ENCODE results near the gene MAP4K3. TPM values are rescaled to one million over a fixed set of nuclear protein-coding genes. Genes with fewer than 3 reads are reported as not detected.
"Not testable (repeated sequence)": the region's sequence is repeated elsewhere in the genome, so short reads cannot be mapped to it uniquely, and the experiment has no call there.

MAP4K3 gene
- total and polyA plus RNA-seq, 2 donors from 2014 or later, result 14.9 to 39.5 TPM

DNA sequence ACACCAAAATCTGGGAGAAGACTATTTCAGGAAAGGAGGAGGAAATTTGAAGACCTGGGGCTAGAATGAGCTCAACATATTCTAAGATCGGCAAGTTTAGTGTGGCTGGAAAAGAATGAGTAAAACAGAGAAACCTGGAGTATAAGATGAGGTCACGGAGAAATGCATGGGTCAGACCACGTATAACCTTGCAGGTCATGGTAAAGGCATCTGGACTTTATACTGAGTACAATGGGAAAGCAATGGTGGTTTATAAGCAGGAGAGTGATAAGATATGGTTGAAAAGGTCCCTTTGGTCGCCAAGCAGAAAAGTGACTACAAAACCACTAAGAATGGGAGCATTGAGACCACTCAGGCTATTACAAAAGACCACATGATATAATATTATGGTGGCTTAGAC lies 102.1 kb downstream of the MAP4K3 start:
- no peaks in the 10 kb centered on the region for H3K9me3 ChIP-seq (ENCODE audit: control insufficient read depth in 2 of 3, insufficient read depth in 1 of 3, low read length in 3 of 3)
- no peak overlapping the region for H3K4me3 ChIP-seq (ENCODE audit: low read length in 3 of 3)
- DNase-seq, result no peak
- no peak overlapping the region for H3K27ac ChIP-seq (ENCODE audit: low read depth in 2 of 2, low read length in 2 of 2)
- no peaks in the 10 kb centered on the region for H3K27me3 ChIP-seq (ENCODE audit: control insufficient read depth, insufficient read depth, low read length)
- H3K4me1 ChIP-seq (ENCODE audit: control insufficient read depth in 2 of 3, insufficient read depth in 2 of 3, low read depth in 1 of 3, low read length in 3 of 3), result no peaks in the 10 kb centered on the region
- H3K9ac ChIP-seq (ENCODE audit: low read length in 3 of 3), result no peak overlapping the region
- no peak for FAIRE-seq
- TF ChIP-seq, protein P1, sequence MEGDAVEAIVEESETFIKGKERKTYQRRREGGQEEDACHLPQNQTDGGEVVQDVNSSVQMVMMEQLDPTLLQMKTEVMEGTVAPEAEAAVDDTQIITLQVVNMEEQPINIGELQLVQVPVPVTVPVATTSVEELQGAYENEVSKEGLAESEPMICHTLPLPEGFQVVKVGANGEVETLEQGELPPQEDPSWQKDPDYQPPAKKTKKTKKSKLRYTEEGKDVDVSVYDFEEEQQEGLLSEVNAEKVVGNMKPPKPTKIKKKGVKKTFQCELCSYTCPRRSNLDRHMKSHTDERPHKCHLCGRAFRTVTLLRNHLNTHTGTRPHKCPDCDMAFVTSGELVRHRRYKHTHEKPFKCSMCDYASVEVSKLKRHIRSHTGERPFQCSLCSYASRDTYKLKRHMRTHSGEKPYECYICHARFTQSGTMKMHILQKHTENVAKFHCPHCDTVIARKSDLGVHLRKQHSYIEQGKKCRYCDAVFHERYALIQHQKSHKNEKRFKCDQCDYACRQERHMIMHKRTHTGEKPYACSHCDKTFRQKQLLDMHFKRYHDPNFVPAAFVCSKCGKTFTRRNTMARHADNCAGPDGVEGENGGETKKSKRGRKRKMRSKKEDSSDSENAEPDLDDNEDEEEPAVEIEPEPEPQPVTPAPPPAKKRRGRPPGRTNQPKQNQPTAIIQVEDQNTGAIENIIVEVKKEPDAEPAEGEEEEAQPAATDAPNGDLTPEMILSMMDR (IDR thresholded peaks at IDR 0.05; ENCODE audit: borderline replicate concordance, extremely low read depth, insufficient read depth), result no peak
- H3K36me3 ChIP-seq (ENCODE audit: control insufficient read depth in 2 of 3, insufficient read depth in 3 of 3, low read length in 3 of 3), result peaks cover 0 to 2% (median 0%) of the 10 kb centered on the region in 3 donors
- intact Hi-C loops (cut with DNase I), result no loop called here

DNA sequence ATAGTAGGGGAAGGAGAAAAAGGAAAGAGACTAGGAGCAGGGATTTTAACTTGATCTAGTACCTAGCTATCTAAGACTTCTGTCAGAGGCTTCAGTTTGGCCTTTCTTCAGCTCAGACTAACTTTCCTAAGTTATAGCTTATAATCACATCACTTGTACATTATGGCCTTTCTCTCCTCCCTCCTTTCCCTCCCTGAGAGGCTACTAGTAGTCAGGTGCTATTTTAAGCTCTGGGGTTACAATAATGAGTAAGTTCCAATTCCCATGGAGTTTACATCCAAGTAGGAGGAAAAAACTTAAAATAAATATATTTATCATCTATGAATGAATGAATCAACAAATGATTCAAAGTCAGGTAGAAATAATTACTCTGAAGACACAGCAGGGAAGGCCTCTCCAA lies 102.6 kb downstream of the MAP4K3 start:
- H3K9me3 ChIP-seq (ENCODE audit: control insufficient read depth in 2 of 3, insufficient read depth in 1 of 3, low read length in 3 of 3), result no peaks in the 10 kb centered on the region
- H3K4me1 ChIP-seq (ENCODE audit: control insufficient read depth in 2 of 3, insufficient read depth in 2 of 3, low read depth in 1 of 3, low read length in 3 of 3), result no peaks in the 10 kb centered on the region
- H3K4me3 ChIP-seq (ENCODE audit: low read length in 3 of 3), result no peak overlapping the region
- no peak overlapping the region for H3K9ac ChIP-seq (ENCODE audit: low read length in 3 of 3)
- no peaks in the 10 kb centered on the region for H3K27me3 ChIP-seq (ENCODE audit: control insufficient read depth, insufficient read depth, low read length)
- intact Hi-C loops (cut with DNase I), result no loop called here
- TF ChIP-seq, protein P1 (IDR thresholded peaks at IDR 0.05; ENCODE audit: borderline replicate concordance, extremely low read depth, insufficient read depth), result no peak
- H3K36me3 ChIP-seq (ENCODE audit: control insufficient read depth in 2 of 3, insufficient read depth in 3 of 3, low read length in 3 of 3), result peaks cover 0 to 3% (median 2%) of the 10 kb centered on the region in 3 donors
- H3K27ac ChIP-seq (ENCODE audit: low read depth in 2 of 2, low read length in 2 of 2), result no peak overlapping the region
- DNase-seq (no peak), FAIRE-seq (no peak)

DNA sequence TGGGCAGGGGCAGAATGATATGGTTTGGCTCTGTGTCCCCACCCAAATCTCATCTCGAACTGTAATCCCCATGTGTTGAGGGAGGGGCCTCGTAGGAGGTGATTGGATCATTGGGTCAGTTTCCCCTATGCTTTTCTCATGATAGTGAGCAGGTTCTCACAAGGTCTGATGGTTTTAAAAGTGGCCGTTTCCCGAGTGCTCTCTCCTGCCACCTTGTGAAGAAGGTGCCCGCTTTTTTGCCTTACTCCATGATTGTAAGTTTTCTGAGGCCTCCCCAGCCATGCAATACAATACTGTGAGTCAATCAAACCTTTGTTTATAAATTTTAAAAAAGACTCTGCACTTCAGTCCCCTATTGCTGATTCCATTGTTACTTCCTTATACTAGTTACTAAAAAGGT lies 110.4 kb downstream of the MAP4K3 start:
- intact Hi-C loops (cut with DNase I), result no loop called here
- H3K9ac ChIP-seq (ENCODE audit: low read length in 3 of 3), result no peak overlapping the region
- DNase-seq, result no peak
- no peak overlapping the region for H3K27ac ChIP-seq (ENCODE audit: low read depth in 2 of 2, low read length in 2 of 2)
- H3K4me1 ChIP-seq (ENCODE audit: control insufficient read depth in 2 of 3, insufficient read depth in 2 of 3, low read depth in 1 of 3, low read length in 3 of 3), result no peaks in the 10 kb centered on the region
- H3K4me3 ChIP-seq (ENCODE audit: low read length in 3 of 3), result no peak overlapping the region
- no peak for FAIRE-seq
- H3K27me3 ChIP-seq (ENCODE audit: control insufficient read depth, insufficient read depth, low read length), result no peaks in the 10 kb centered on the region
- H3K36me3 ChIP-seq (ENCODE audit: control insufficient read depth in 2 of 3, insufficient read depth in 3 of 3, low read length in 3 of 3), result peaks cover 4 to 25% (median 7%) of the 10 kb centered on the region in 3 donors
- no peaks in the 10 kb centered on the region for H3K9me3 ChIP-seq (ENCODE audit: control insufficient read depth in 2 of 3, insufficient read depth in 1 of 3, low read length in 3 of 3)
- TF ChIP-seq, protein P1 (IDR thresholded peaks at IDR 0.05; ENCODE audit: borderline replicate concordance, extremely low read depth, insufficient read depth), result no peak

DNA sequence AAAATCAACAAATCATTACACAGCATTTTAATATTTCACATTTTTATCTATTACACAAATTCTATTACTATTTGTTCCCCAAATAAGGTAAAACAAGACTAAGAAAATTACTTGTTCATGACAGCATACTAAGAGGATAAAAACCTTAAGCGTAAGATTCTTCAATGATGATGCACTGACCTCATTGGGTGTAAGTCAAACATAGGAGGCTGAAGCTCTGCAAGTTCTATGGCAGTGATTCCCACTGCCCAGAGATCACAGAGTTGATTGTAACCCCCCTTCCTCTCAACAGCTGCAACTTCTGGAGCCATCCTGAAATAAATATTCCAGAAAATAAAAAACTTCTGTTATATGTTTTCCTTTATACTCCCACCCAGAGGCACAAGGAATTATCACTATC lies 111.1 kb downstream of the MAP4K3 start:
- Histone ChIP-seq H3K9me3 (ENCODE audit: control insufficient read depth in 2 of 3, insufficient read depth in 1 of 3, low read length in 3 of 3) (no peaks in the 10 kb centered on the region), H3K9ac (ENCODE audit: low read length in 3 of 3) (no peak overlapping the region), H3K27ac (ENCODE audit: low read depth in 2 of 2, low read length in 2 of 2) (no peak overlapping the region), H3K4me3 (ENCODE audit: low read length in 3 of 3) (no peak overlapping the region), H3K36me3 (ENCODE audit: control insufficient read depth in 2 of 3, insufficient read depth in 3 of 3, low read length in 3 of 3) (peaks cover 4 to 25% (median 7%) of the 10 kb centered on the region in 3 donors), H3K4me1 (ENCODE audit: control insufficient read depth in 2 of 3, insufficient read depth in 2 of 3, low read depth in 1 of 3, low read length in 3 of 3) (no peaks in the 10 kb centered on the region), H3K27me3 (ENCODE audit: control insufficient read depth, insufficient read depth, low read length) (no peaks in the 10 kb centered on the region)
- DNase-seq, result no peak
- TF ChIP-seq, protein P1 (IDR thresholded peaks at IDR 0.05; ENCODE audit: borderline replicate concordance, extremely low read depth, insufficient read depth), result no peak
- no peak for FAIRE-seq
- intact Hi-C loops (cut with DNase I), result no loop called here

DNA sequence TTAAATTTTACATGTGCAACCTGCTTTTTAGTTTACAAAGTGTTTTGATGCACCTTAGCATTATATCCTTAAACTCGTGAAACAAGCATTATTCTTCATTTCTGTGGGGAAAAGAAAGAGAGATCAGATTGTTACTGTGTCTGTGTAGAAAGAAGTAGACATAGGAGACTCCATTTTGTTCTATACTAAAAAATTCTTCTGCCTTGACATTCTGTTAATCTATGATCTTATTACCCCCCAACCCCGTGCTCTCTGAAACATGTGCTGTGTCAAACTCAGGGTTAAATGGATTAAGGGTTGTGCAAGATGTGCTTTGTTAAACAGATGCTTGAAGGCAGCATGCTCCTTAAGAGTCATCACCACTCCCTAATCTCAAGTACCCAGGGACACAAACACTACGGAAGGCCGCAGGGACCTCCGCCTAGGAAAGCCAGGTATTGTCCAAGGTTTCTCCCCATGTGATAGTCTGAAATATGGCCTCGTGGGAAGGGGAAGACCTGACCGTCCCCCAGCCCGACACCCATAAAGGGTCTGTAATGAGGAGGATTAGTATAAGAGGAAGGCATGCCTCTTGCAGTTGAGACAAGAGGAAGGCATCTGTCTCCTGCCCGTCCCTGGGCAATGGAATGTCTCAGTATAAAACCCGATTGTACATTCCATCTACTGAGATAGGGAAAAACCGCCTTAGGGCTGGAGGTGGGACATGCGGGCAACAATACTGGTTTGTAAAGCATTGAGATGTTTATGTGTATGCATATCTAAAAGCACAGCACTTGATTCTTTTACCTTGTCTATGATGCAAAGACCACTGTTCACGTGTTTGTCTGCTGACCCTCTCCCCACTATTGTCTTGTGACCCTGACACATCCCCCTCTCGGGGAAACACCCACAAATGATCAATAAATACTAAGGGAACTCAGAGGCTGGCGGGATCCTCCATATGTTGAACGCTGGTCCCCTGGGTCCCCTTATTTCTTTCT lies 115.7 kb downstream of the MAP4K3 start:
- H3K4me3 ChIP-seq (ENCODE audit: low read length in 3 of 3); H3K4me1 ChIP-seq (ENCODE audit: control insufficient read depth in 2 of 3, insufficient read depth in 2 of 3, low read depth in 1 of 3, low read length in 3 of 3); FAIRE-seq; DNase-seq; H3K9me3 ChIP-seq (ENCODE audit: control insufficient read depth in 2 of 3, insufficient read depth in 1 of 3, low read length in 3 of 3); H3K27ac ChIP-seq (ENCODE audit: low read depth in 2 of 2, low read length in 2 of 2); H3K36me3 ChIP-seq (ENCODE audit: control insufficient read depth in 2 of 3, insufficient read depth in 3 of 3, low read length in 3 of 3); intact Hi-C loops (cut with DNase I); H3K9ac ChIP-seq (ENCODE audit: low read length in 3 of 3); H3K27me3 ChIP-seq (ENCODE audit: control insufficient read depth, insufficient read depth, low read length): not testable (repeated sequence)
